Endothelial cell of umbilical vein (primary cell): ENCODE results near the gene KIF25. TPM values are rescaled to one million over a fixed set of nuclear protein-coding genes. Genes with fewer than 3 reads are reported as not detected.

Experiments used
- BruUV-seq: library from RNA; stranded (reverse); fragments of 400-500 nt; replicated peaks from 2 replicates; lab custom pipeline; 2021; lab: Mats Ljungman, UMichigan
- CTCF ChIA-PET: fragments of 300-600, 350-600 bp; sonication (Branson Sonifier 250); formaldehyde crosslinking; loops from one replicate; lab custom pipeline; 2021; ENCODE audit warnings: antibody characterized with exemption, inconsistent platforms; lab: Charles Lee
- POLR2A ChIA-PET: fragments of 300-600, 350-600 bp; sonication (Branson Sonifier 250); formaldehyde crosslinking; loops from one replicate; lab custom pipeline; 2021; ENCODE audit warnings: antibody characterized with exemption, inconsistent platforms; lab: Charles Lee
- DNase-seq: peaks from one replicate; pipeline ENCODE4 v3.0.0-alpha.2; 2011; ENCODE audit warnings: low read depth, low spot score
- FAIRE-seq: peaks from 2 replicates; lab custom pipeline; 2011; peaks lifted over from hg19 to GRCh38; lab: Jason Lieb, UNC
- H2AFZ ChIP-seq: 2 replicates; pipeline ENCODE4 v1.6.0; 2012; ENCODE audit warnings: low read depth, low read length, control low read depth, inconsistent platforms
- H3K27ac ChIP-seq: 2 replicates; pipeline ENCODE4 v1.5.1; 2011; ENCODE audit warnings: low read depth, mild to moderate bottlenecking, control low read depth, low read length, moderate library complexity; ENCODE audit not compliant: insufficient read depth
- H3K27me3 ChIP-seq, 2 experiments: 2 replicates each; pipeline versions ENCODE4 v1.6.0 to v1.6.1; 2011; ENCODE audit warnings: low read length in 2 of 2, mixed read lengths in 1 of 2; ENCODE audit not compliant: control insufficient read depth in 2 of 2, insufficient read depth in 2 of 2
- H3K36me3 ChIP-seq, 2 experiments: 2 replicates in 1 of 2; 3 replicates in 1 of 2; pipeline ENCODE4 v1.5.1; 2011; ENCODE audit warnings: low read length in 2 of 2, mild to moderate bottlenecking in 1 of 2, moderate library complexity in 1 of 2; ENCODE audit not compliant: control insufficient read depth in 2 of 2, insufficient read depth in 2 of 2; ENCODE audit errors: extremely low read depth in 1 of 2
- H3K4me1 ChIP-seq: 3 replicates; pipeline ENCODE4 v1.5.1; 2011; ENCODE audit warnings: mild to moderate bottlenecking, low read length; ENCODE audit not compliant: control insufficient read depth, insufficient read depth; ENCODE audit errors: extremely low read depth
- H3K4me2 ChIP-seq: 2 replicates; pipeline ENCODE4 v1.6.1; 2011; ENCODE audit warnings: low read length, control low read depth, mixed read lengths; ENCODE audit not compliant: insufficient read depth
- H3K4me3 ChIP-seq, 3 experiments: fragments of 200-600 bp in 1 of 3; sonication (generic), shearing (Covaris generic) in 1 of 3; replicated peaks in 1 of 3; 2 replicates each; pipeline ENCODE4 v1.5.1; 2011 to 2016; ENCODE audit warnings: control low read depth in 3 of 3, low read length in 3 of 3, mild to moderate bottlenecking in 2 of 3, inconsistent platforms in 1 of 3, low read depth in 1 of 3, moderate library complexity in 1 of 3; ENCODE audit not compliant: insufficient read depth in 1 of 3
- H3K79me2 ChIP-seq: 2 replicates; pipeline ENCODE4 v1.6.0; 2012; ENCODE audit warnings: low read length, inconsistent platforms; ENCODE audit not compliant: control insufficient read depth, insufficient read depth
- H3K9ac ChIP-seq: replicated peaks from 2 replicates; pipeline ENCODE3; 2011; ENCODE audit warnings: low read length, control low read depth; ENCODE audit not compliant: insufficient read depth; ENCODE audit errors: extremely low read depth
- H3K9me1 ChIP-seq: replicated peaks from 3 replicates; pipeline ENCODE4 v1.6.0; 2011; ENCODE audit warnings: mild to moderate bottlenecking, low read length; ENCODE audit not compliant: control insufficient read depth, insufficient read depth; ENCODE audit errors: extremely low read depth
- H3K9me3 ChIP-seq: replicated peaks from 2 replicates; pipeline ENCODE4 v1.5.1; 2012; ENCODE audit warnings: low read length, inconsistent platforms; ENCODE audit not compliant: control insufficient read depth, insufficient read depth
- H4K20me1 ChIP-seq: replicated peaks from 2 replicates; pipeline ENCODE3; 2011; ENCODE audit warnings: mild to moderate bottlenecking, low read length; ENCODE audit not compliant: control insufficient read depth, insufficient read depth; ENCODE audit errors: extremely low read depth
- EZH2 ChIP-seq: IDR thresholded peaks from 2 replicates; pipeline ENCODE4 v1.6.1; 2012; ENCODE audit warnings: borderline replicate concordance, low read depth, mild to moderate bottlenecking, moderate library complexity, low read length, inconsistent platforms; ENCODE audit not compliant: severe bottlenecking
- FOS ChIP-seq: IDR thresholded peaks from 2 replicates; pipeline ENCODE4 v1.6.1; 2011; ENCODE audit warnings: mild to moderate bottlenecking, low read length, moderate library complexity, borderline replicate concordance; ENCODE audit not compliant: insufficient read depth
- GATA2 ChIP-seq: IDR thresholded peaks from 2 replicates; pipeline ENCODE4 v1.7.0; 2011; ENCODE audit warnings: low read depth, mild to moderate bottlenecking, moderate library complexity, mixed read lengths, low read length; ENCODE audit not compliant: insufficient read length, insufficient read depth
- JUN ChIP-seq: IDR thresholded peaks from 2 replicates; pipeline ENCODE4 v1.6.1; 2011; ENCODE audit warnings: borderline replicate concordance, low read depth; ENCODE audit not compliant: insufficient read length, insufficient read depth
- MYC ChIP-seq: IDR thresholded peaks from one replicate; pipeline ENCODE4 v1.6.1; 2011; ENCODE audit warnings: mild to moderate bottlenecking, low read depth, low read length
- POLR2A ChIP-seq: IDR thresholded peaks from 2 replicates; pipeline ENCODE4 v1.6.1; 2012; ENCODE audit warnings: low read depth, mild to moderate bottlenecking, control low read depth, low read length
- POLR2AphosphoS5 ChIP-seq: IDR thresholded peaks from 2 replicates; pipeline ENCODE4 v1.6.1; 2012; ENCODE audit warnings: low read depth, mild to moderate bottlenecking, control low read depth, low read length, moderate library complexity; ENCODE audit not compliant: insufficient read depth
- dilution Hi-C: fragments of 300-500 bp; cut with MboI; formaldehyde crosslinking; loops from one replicate; pipeline ENCODE4 v1.15.0; 2019; ENCODE audit warnings: low sequenced_read_pairs; ENCODE audit not compliant: extremely low pct_ligation_motif_present
- intact Hi-C: fragments of 100-400 bp; cut with micrococcal nuclease; formaldehyde crosslinking; loops from one replicate; pipeline ENCODE4 v1.10.0; 2022
- polyA plus RNA-seq, 4 experiments: library from polyadenylated mRNA; depleted of rRNA in 3 of 4; stranded (reverse) in 3 of 4; unstranded in 1 of 4; fragments of >200 nt; gene quantifications; 2 replicates each; pipeline versions ENCODE4 v1.2.1 to v1.2.3, GENCODE V29; 2011 to 2012; ENCODE audit warnings: missing spikeins in 1 of 4
- total RNA-seq: library from RNA; stranded (reverse); gene quantifications from 2 replicates; pipeline ENCODE4 v1.2.3, GENCODE V29; 2021
- TF ChIP-seq, protein P1 (sequence below), 2 donors: IDR thresholded peaks; 1 replicate in 1 of 2; 2 replicates in 1 of 2; pipeline ENCODE4 v1.5.1; 2011; ENCODE audit warnings: low read length in 2 of 2, mild to moderate bottlenecking in 2 of 2, moderate library complexity in 2 of 2, control low read depth in 1 of 2, inconsistent platforms in 1 of 2, low read depth in 1 of 2; ENCODE audit not compliant: insufficient read depth in 1 of 2; ENCODE audit errors: extremely low read depth in 1 of 2
- TF ChIP-seq, protein P2 (sequence below): IDR thresholded peaks from 2 replicates; pipeline ENCODE4 v1.6.1; 2011; ENCODE audit not compliant: insufficient read depth, insufficient read length

Gene KIF25
- total and polyA plus RNA-seq, 2 donors (not counting 3 experiments of a cell fraction or from before 2014, with no cell fraction given), result not detected

DNA sequence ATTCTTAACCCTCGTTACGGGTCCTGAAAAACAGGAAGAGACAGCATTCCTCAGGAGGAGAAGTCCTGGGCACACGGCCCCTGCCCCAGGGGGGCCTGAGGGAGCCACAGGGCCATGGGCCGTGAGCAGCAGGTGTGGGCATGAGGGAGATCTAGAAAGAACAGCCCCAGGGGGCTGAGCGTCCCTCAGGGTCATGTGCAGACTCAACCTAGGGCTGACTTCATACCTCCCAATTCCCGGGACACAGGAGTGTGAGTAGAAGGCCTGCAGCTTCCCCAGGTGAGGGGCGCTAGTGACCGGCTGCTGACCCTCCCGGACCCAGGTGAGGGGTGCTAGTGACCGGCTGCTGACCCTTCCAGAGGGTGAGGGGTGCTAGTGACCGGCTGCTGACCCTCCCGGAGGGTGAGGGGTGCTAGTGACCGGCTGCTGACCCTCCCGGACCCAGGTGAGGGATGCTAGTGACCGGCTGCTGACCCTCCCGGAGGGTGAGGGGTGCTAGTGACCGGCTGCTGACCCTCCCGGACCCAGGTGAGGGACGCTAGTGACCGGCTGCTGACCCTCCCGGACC is 46.5 kb downstream of the KIF25 start:
- Histone ChIP-seq H3K4me3 (no peak overlapping the region), H3K9me3 (peaks cover 2% of the 10 kb centered on the region), H3K9ac (no peak overlapping the region), H2AFZ (no peak overlapping the region), H3K36me3 (no peaks in the 10 kb centered on the region), H4K20me1 (no peaks in the 10 kb centered on the region), H3K4me2 (no peak overlapping the region), H3K27ac (no peak overlapping the region), H3K79me2 (no peaks in the 10 kb centered on the region), H3K4me1 (no peaks in the 10 kb centered on the region), H3K27me3 (no peaks in the 10 kb centered on the region), H3K9me1 (no peaks in the 10 kb centered on the region)
- POLR2A ChIA-PET, result no interaction called here
- intact Hi-C loops, result no loop called here
- no TSS peak for BruUV-seq
- CTCF ChIA-PET, result no interaction called here
- no peak for FAIRE-seq
- dilution Hi-C loops, result no loop called here
- TF ChIP-seq EZH2 (no peak), JUN (no peak), POLR2AphosphoS5 (no peak), GATA2 (no peak), FOS (no peak), POLR2A (no peak), MYC (no peak)
- TF ChIP-seq, protein P1, sequence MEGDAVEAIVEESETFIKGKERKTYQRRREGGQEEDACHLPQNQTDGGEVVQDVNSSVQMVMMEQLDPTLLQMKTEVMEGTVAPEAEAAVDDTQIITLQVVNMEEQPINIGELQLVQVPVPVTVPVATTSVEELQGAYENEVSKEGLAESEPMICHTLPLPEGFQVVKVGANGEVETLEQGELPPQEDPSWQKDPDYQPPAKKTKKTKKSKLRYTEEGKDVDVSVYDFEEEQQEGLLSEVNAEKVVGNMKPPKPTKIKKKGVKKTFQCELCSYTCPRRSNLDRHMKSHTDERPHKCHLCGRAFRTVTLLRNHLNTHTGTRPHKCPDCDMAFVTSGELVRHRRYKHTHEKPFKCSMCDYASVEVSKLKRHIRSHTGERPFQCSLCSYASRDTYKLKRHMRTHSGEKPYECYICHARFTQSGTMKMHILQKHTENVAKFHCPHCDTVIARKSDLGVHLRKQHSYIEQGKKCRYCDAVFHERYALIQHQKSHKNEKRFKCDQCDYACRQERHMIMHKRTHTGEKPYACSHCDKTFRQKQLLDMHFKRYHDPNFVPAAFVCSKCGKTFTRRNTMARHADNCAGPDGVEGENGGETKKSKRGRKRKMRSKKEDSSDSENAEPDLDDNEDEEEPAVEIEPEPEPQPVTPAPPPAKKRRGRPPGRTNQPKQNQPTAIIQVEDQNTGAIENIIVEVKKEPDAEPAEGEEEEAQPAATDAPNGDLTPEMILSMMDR (IDR thresholded peaks at IDR 0.05; ENCODE audit: extremely low read depth in 1 of 2, insufficient read depth in 1 of 2, low read depth in 1 of 2, low read length in 2 of 2), result no peak
- TF ChIP-seq, protein P2, sequence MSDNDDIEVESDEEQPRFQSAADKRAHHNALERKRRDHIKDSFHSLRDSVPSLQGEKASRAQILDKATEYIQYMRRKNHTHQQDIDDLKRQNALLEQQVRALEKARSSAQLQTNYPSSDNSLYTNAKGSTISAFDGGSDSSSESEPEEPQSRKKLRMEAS, result no peak
- DNase-seq, result no peak
